Superior temporal gyrus (tissue), 1 donor: ENCODE measurements around the gene KLHL29.

ENCODE experiments used
- DNase-seq: peaks from one replicate; pipeline ENCODE4 v3.0.0-alpha.2; 2016; ENCODE audit errors: extremely low spot score

Gene KLHL29

GRCh38 chr2:23657934-23658333 lies 273.0 kb downstream of the KLHL29 start:
- DNase-seq, result no peak

DNA sequence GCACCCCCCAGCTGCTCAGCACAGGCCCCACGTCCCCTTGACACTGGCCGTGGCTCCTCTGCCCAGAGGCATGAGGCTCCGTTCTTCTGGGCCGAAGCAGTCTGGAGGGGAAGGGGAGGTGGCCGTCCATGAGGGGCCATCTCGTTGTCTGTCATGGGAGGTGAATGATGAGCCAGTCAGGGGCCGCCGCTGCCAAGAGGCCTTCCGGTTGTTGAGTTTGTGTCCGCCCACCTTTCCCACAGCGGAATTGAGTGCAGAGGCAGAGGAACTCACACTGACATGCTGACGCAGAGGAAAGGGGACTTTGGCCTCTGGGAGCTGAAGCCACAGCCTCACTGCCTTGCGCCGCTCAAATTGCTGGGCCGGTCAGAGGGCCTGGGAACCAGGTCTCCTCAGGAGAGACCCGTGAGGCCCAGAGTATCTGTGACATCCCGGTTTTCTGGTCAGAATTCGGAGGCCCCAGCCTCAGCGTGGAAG lies 273.5 kb downstream of the KLHL29 start:
- no peak for DNase-seq

GRCh38 chr2:23659328-23659727 lies 274.3 kb downstream of the KLHL29 start:
- no peak for DNase-seq

- DNase-seq, result no peak
These were observed 274.8 kb downstream of the KLHL29 start for GRCh38 chr2:23659773-23660172.

- no peak for DNase-seq
These were observed 275.3 kb downstream of the KLHL29 start for GRCh38 chr2:23660237-23660636.

DNA sequence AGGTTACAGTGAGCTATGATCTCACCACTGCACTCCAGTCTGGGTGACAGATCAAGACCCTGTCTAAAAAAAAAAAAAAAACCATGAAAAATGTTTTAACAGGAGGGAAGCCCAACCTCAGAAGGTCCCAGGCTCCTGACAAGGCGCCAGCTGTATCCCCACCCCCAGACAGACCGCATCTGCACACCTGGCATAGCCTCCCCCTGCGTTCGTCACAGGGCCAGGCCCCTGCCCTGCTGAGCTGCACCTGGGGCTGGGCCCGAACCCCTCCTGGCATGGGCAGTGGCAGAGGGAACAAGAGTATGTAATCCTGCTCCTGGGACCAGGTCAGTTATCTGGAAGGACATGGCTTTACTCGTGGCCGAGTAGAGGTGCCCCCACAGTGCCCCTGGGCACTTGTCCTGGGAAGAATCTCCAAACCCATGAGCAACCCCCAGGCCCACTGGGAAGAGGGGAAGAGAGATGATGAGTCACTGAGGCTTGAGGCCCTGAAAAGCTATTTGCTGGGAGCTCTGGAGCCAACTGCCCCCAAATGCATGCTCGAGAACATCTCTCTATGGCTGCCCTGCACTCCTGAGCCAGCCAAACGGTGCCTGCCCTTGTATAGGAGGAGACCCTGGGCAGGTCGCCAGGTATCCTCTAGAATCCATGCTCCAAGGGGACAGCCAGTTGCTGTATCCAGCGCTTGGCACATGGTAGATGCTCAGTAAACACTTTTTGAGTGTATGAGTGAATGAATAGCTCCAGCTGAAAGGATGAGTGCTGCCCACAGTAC lies 276.5 kb downstream of the KLHL29 start:
- no peak for DNase-seq

- DNase-seq, result no peak
These were observed 277.5 kb downstream of the KLHL29 start for GRCh38 chr2:23662466-23662865.

DNA sequence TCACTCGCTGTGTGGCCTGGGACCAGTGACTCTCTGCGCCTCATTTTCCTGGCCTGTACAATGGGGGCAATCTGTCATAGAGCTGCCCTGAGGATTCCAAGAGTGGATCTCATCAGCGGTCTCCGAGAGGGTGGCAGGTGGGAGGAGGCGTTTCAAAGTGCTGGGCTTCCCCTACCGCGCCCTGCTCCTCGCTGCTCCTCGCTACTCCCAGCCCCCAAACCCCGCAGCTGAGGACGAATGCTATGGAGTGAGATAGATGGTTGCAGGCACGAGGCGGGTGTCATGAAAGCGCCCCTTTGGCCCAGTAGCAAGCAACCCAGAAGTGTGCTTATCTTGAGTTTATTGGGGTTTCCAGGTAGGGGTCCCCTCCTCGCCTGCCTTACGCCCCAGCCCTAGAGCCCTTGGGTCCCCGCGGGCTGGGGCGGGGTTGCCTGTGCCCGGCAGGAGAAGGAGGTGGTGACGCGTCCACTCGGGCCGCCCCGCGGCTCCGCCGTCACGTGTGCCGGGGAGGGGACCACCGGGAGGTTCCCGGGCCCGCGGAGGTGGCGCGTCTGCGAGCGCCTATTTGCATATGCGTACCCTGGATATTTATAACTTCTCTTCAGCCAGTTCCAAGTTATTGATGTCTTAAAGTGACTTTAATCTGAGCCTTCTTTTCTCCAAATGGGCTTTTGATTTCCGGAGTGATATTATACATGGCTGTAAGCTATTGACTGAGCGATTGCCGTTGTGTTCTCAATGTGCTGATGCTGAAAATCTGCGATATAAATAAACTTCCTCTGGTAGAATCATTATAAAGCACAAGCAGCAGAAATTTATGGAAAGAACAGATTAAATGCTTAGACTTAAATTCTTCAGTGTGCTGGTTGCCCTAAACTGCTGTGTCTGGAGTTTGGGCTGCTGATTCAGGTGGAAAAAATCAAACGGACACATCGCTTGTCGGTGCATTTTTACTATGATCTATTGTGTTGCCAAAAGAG lies 278.3 kb downstream of the KLHL29 start:
- peak; percentile 52 for DNase-seq

GRCh38 chr2:23664066-23664788 lies 279.2 kb downstream of the KLHL29 start:
- DNase-seq, result no peak

GRCh38 chr2:23666241-23666979 lies 281.4 kb downstream of the KLHL29 start:
- DNase-seq, result no peak

- DNase-seq, result no peak
These were observed 282.0 kb downstream of the KLHL29 start for GRCh38 chr2:23666980-23667357.

DNA sequence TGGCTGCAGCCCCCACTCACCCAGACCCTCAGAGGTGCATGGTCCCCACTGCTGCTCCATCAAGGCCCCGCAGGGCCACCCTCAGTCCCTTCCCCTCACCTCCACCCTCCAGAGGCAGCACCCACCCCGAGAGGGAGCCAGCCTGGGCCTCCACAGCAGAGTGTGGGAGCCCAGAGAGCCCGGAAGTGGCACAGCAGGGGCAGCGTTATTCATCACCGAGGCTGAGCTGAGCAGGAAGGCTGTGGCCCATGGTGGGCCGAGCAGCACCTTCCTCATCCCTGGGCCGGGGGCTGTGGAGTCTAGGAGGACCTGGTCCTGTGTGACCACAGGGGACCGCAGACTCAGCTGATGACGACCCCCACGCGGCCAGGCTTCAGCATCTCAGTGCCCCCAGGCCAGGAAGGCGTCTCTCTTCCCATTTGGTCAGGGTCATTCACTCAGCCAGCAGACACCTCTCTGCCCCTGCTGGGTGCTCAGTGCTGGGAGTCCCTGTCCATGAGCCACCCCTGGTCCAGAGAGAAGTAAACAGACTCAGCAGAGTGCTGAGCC lies 283.9 kb downstream of the KLHL29 start:
- no peak for DNase-seq

GRCh38 chr2:23669413-23670244 lies 284.6 kb downstream of the KLHL29 start:
- DNase-seq, result no peak

- no peak for DNase-seq
These were observed 285.2 kb downstream of the KLHL29 start for GRCh38 chr2:23670245-23670592.

DNA sequence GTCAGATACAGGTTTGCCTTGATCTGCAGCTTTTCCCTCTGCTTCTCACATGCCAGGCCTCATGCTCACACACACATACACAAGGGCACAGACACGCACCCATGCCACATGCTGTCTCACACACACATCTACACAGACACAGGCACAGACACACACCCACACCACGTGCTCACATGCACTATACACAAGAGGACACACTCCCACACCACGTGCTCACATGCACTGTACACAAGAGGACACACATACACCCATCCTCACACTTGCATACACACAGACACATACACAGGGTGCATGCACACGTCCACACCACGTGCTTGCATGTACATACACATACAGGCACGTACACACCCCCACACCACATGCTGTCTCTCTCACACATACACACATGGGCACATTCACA lies 288.1 kb downstream of the KLHL29 start:
- no peak for DNase-seq

GRCh38 chr2:23673830-23674679 lies 289.1 kb downstream of the KLHL29 start:
- no peak for DNase-seq

DNA sequence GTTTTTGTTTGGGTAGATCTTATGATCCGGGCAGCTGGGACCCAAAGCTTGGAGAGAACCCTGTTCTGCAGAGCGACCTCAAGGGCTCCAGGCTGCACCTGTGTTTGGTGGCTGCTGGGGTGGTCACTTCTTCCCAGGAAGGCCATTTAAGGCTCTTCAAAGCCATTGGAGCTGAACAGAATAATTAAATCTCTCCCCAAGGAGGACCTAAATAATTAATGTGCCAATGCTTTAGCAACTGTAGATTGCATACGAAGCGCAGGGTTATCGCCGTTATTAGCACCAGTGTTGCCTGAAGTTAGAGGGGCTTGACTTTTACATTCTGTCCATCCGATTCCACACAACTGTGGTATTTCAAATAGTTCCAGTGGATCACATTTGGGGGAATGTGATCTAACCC lies 290.5 kb downstream of the KLHL29 start:
- no peak for DNase-seq

DNA sequence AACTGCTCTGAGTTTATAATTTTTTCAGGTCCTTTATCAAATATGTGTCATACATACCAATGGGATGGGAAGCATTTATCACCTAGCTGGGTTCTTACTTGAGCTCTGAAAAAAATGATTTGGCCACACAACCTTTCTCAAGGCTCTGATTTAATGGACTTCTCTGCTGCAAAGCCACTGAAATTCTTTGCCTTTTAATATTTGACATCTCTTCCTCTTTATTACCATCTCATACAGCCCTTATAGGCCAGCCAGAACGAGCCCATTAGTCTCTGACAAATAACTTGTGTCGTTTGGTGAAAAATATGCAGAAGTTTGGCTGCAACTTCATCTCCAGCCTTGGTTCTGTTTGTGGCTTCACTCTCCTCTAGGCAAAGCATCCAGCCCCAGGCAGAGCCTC lies 292.9 kb downstream of the KLHL29 start:
- DNase-seq, result no peak

GRCh38 chr2:23679044-23679443 lies 294.1 kb downstream of the KLHL29 start:
- DNase-seq, result no peak
